AG04450 (cell line): ENCODE results near the gene FUT6. TPM values are rescaled to one million over a fixed set of nuclear protein-coding genes. Genes with fewer than 3 reads are reported as not detected.
A peak's percentile ranks its signal among the peaks of the same experiment; 100 is the strongest.

Source experiments
- CTCF ChIA-PET: fragments of 300-600, 350-600 bp; formaldehyde crosslinking; extraction: SDS; loops from one replicate; lab custom pipeline; 2022; ENCODE audit warnings: antibody characterized with exemption, inconsistent platforms; lab: Charles Lee
- POLR2A ChIA-PET: fragments of 350-600 bp; formaldehyde crosslinking; extraction: SDS; loops from one replicate; lab custom pipeline; 2021; ENCODE audit warnings: antibody characterized with exemption, inconsistent platforms; lab: Yijun Ruan, JAX
- DNase-seq: peaks from one replicate; pipeline ENCODE4 v3.0.0-alpha.2; 2011; ENCODE audit warnings: low read depth, low spot score
- H3K27ac ChIP-seq: one replicate; pipeline ENCODE4 v1.5.1; 2012; ENCODE audit warnings: low read depth, low read length, control low read depth
- H3K27me3 ChIP-seq: one replicate; pipeline ENCODE4 v1.6.0; 2012; ENCODE audit warnings: low read length; ENCODE audit not compliant: control insufficient read depth, insufficient read depth
- H3K4me3 ChIP-seq: 2 replicates; pipeline ENCODE4 v1.5.1; 2011; ENCODE audit warnings: mild to moderate bottlenecking, low read depth, low read length, control low read depth
- H3K9me3 ChIP-seq: 2 replicates; pipeline ENCODE4 v1.5.1; 2012; ENCODE audit warnings: low read length; ENCODE audit not compliant: control insufficient read depth, insufficient read depth
- CTCF ChIP-seq: IDR thresholded peaks from 2 replicates; pipeline ENCODE4 v1.5.1; 2011; ENCODE audit warnings: low read depth, low read length, control low read depth, inconsistent platforms
- polyA plus RNA-seq: library from polyadenylated mRNA; depleted of rRNA; stranded (reverse); fragments of >200 nt; gene quantifications from 2 replicates; pipeline ENCODE4 v1.2.3, GENCODE V29; 2011

FUT6 gene
- polyA plus RNA-seq, 1 experiment: not detected

DNA sequence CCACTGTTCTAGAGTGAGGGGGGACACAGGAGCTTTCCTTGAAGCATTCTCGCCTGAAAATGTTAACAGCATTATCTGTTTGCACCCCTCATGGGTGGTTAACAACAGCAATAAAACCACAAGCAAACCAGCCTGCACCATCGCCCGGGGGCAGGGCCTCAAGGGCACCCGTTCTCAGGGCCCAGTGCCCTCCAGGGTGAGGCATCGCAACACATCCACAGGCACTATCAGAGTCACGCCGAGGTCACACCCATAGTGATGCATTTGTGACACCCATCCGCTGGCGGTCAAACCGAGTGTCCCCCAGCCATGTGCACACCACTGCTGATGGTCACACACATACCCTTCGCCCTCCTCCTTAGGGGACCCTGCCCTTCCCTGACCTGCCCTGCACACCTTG, 26.3 kb upstream of the FUT6 start:
- TF ChIP-seq CTCF: no peak
- POLR2A ChIA-PET: no interaction called here
- DNase-seq: no peak
- H3K9me3 ChIP-seq: no peaks in the 10 kb centered on the region
- H3K27me3 ChIP-seq: peaks cover 6% of the 10 kb centered on the region
- no peak overlapping the region for H3K4me3 ChIP-seq
- CTCF ChIA-PET: no interaction called here
- H3K27ac ChIP-seq: no peak overlapping the region

- no peak for DNase-seq
- no peak overlapping the region for H3K4me3 ChIP-seq
- H3K27me3 ChIP-seq: peaks cover 3% of the 10 kb centered on the region
- ChIA-PET CTCF (no interaction called here), POLR2A (no interaction called here)
- no peaks in the 10 kb centered on the region for H3K9me3 ChIP-seq
- H3K27ac ChIP-seq: no peak overlapping the region
- 0 out of 2 replicates have a peak, but pooled peaks have one; percentile 17 for TF ChIP-seq CTCF
These were observed 25.4 kb upstream of the FUT6 start for GRCh38 chr19:5864725-5865486.

DNA sequence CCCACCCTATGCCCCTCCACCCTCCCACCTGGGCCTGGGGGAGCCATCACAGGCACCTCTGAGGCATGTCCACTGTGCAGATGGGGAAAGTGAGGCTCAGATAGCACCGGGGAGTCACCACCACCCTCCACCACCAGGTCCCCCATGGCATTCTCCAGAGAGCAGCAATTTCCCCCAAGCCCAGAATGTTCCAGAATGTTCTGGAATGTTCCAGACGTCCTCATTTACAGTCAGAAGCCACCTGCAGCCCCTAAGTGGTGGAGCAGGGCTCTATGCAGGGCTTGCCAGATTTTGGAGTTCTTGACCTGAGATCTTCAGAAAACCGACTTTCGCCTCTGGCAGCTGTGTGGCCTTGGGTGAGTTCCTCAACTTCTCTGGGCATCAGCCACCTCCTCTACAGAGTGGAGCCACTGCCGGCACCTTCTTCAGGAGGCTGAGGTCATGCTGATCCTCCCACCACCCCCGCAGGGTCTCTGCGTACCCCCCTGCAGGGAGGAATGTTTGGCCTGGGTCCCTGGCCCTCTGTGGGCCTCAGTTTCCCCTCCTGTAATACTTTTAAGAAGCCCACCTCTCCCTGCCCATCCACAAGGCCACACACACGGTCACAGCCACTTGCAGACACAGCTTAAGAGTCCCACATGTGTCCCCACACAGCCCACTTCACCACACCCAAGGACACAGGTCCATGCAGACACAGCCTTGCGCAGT, 24.7 kb upstream of the FUT6 start:
- Histone ChIP-seq H3K27me3 (peaks cover 3% of the 10 kb centered on the region), H3K4me3 (no peak overlapping the region), H3K9me3 (no peaks in the 10 kb centered on the region), H3K27ac (no peak overlapping the region)
- DNase-seq: no peak
- POLR2A ChIA-PET: no interaction called here
- CTCF ChIA-PET: no interaction called here
- TF ChIP-seq CTCF: no peak

DNA sequence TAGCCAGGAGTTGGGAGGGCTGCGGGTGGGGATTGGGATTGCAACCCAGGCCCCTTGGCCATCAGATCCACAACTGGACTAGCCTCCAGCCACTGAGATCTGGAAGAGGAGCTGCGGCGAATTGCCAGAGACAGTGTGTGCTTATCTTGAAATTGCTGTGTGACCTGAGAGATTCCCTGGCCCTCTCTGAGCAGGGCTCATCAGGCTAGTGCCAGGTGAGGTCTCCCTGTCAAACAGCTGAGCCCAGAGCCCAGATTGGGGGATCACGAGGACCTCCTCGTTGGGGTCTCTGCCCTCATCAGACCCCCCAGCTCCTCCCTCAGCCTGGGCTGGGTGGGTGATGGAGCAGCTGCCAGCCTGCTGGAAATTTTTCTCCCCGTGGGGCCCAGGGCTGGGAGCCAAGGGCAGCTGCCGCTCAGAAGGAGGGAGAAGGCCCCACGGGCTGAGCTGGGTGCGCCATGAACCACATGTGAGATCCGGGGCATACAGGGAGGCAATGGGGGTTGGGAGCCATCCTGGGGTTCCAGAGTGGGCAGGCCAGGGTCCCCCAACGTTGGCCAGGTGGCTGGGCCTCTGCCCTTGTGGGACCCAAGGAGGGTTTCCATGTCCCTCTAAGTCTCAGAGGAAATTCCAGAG, 23.6 kb upstream of the FUT6 start:
- no peaks in the 10 kb centered on the region for H3K9me3 ChIP-seq
- H3K4me3 ChIP-seq: no peak overlapping the region
- TF ChIP-seq CTCF: no peak
- H3K27me3 ChIP-seq: peaks cover 3% of the 10 kb centered on the region
- H3K27ac ChIP-seq: no peak overlapping the region
- CTCF ChIA-PET: interaction anchor here (1.8 kb wide), 1 partner anchor 59 kb away, joined by 5 read pairs; no protein-coding TSS in a partner anchor
- POLR2A ChIA-PET: no interaction called here
- no peak for DNase-seq
